HCT116 (cell line): ENCODE data around the gene TAF3. TPM values are rescaled to one million over a fixed set of nuclear protein-coding genes. Genes with fewer than 3 reads are reported as not detected.

Source experiments
- ATAC-seq: fragments of 200-7000 bp; cut with Tn5 transposase; 2 replicates; pipeline ENCODE4 v1.9.1; 2020; ENCODE audit warnings: mild to moderate bottlenecking, moderate library complexity
- BruUV-seq: library from RNA; stranded (reverse); fragments of 400-500 nt; replicated peaks from 2 replicates; lab custom pipeline; 2021; lab: Mats Ljungman, UMichigan
- CTCF ChIA-PET: fragments of 300-600 bp; sonication (Branson Sonifier 250); formaldehyde crosslinking; loops from one replicate; lab custom pipeline; 2021; ENCODE audit warnings: antibody characterized with exemption; lab: Charles Lee
- POLR2A ChIA-PET: fragments of 300-600, 350-600 bp; sonication (Branson Sonifier 250); formaldehyde crosslinking; loops from one replicate; lab custom pipeline; 2021; ENCODE audit warnings: antibody characterized with exemption; lab: Charles Lee
- RAD21 ChIA-PET, 2 experiments: fragments of 300-600 bp; sonication (Branson Sonifier 250); formaldehyde crosslinking; loops; one replicate each; lab custom pipeline; 2023; ENCODE audit warnings: low total read pairs in 2 of 2; ENCODE audit not compliant: uncharacterized antibody in 2 of 2, unreplicated experiment in 2 of 2, low non-redundant PET in 1 of 2; lab: Charles Lee
- DNase-seq: peaks from one replicate; pipeline ENCODE4 v3.0.0-alpha.2; 2010; ENCODE audit warnings: low read depth, low spot score
- H2AFZ ChIP-seq: fragments of 200-600 bp; shearing (Covaris generic), sonication (generic); 2 replicates; pipeline ENCODE4 v1.6.1; 2017; ENCODE audit warnings: low read depth, mixed run types, mixed read lengths, antibody characterized with exemption, low read length; ENCODE audit not compliant: poor library complexity, severe bottlenecking
- H3K27ac ChIP-seq: 2 replicates; pipeline ENCODE4 v1.5.1; 2012; ENCODE audit warnings: low read depth, low read length
- H3K27me3 ChIP-seq: fragments of 200-600 bp; sonication (generic); 2 replicates; pipeline ENCODE4 v1.6.1; 2016; ENCODE audit warnings: mixed run types, low read length, mixed read lengths; ENCODE audit not compliant: insufficient read depth
- H3K36me3 ChIP-seq, 2 experiments: fragments of 200-500 bp in 1 of 2; fragments of 200-600 bp in 1 of 2; sonication (Bioruptor generic) in 1 of 2; sonication (generic) in 1 of 2; 2 replicates each; pipeline versions ENCODE4 v1.5.1 to v1.6.1; 2014 to 2016; ENCODE audit warnings: low read length in 2 of 2, inconsistent platforms in 1 of 2, mixed read lengths in 1 of 2, mixed run types in 1 of 2; ENCODE audit not compliant: insufficient read depth in 2 of 2, control insufficient read depth in 1 of 2
- H3K4me1 ChIP-seq, 2 experiments: fragments of 200-600 bp in 1 of 2; sonication (generic) in 1 of 2; 2 replicates each; pipeline versions ENCODE4 v1.5.1 to v1.6.1; 2012 to 2017; ENCODE audit warnings: low read length in 2 of 2, inconsistent platforms in 1 of 2, mild to moderate bottlenecking in 1 of 2, mixed read lengths in 1 of 2, mixed run types in 1 of 2, moderate library complexity in 1 of 2; ENCODE audit not compliant: insufficient read depth in 2 of 2, control insufficient read depth in 1 of 2
- H3K4me2 ChIP-seq: fragments of 200-600 bp; sonication (generic); 2 replicates; pipeline ENCODE4 v1.6.1; 2017; ENCODE audit warnings: mixed run types, low read length, mixed read lengths
- H3K4me3 ChIP-seq, 2 experiments: fragments of 200-600 bp in 1 of 2; sonication (generic) in 1 of 2; replicated peaks in 1 of 2; 2 replicates each; pipeline ENCODE4 v1.5.1; 2011 to 2016; ENCODE audit warnings: low read length in 2 of 2, control low read depth in 1 of 2, low read depth in 1 of 2, mild to moderate bottlenecking in 1 of 2, mixed read lengths in 1 of 2, mixed run types in 1 of 2
- H3K79me2 ChIP-seq: fragments of 200-600 bp; sonication (generic); 2 replicates; pipeline ENCODE4 v1.6.1; 2017; ENCODE audit warnings: mild to moderate bottlenecking, mixed run types, low read length, moderate library complexity, mixed read lengths; ENCODE audit not compliant: insufficient read depth
- H3K9ac ChIP-seq: fragments of 200-600 bp; sonication (generic); 2 replicates; pipeline ENCODE4 v1.6.1; 2016; ENCODE audit warnings: low read length, mixed read lengths
- H3K9me2 ChIP-seq: fragments of 200-600 bp; sonication (generic), shearing (Covaris generic); 2 replicates; pipeline ENCODE4 v1.6.1; 2017; ENCODE audit warnings: mixed run types, mild to moderate bottlenecking, moderate library complexity; ENCODE audit not compliant: insufficient read depth
- H3K9me3 ChIP-seq, 2 experiments: fragments of 200-500 bp in 1 of 2; fragments of 200-600 bp in 1 of 2; sonication (Bioruptor generic) in 1 of 2; sonication (generic) in 1 of 2; 2 replicates each; pipeline ENCODE4 v1.6.1; 2014 to 2017; ENCODE audit warnings: low read length in 2 of 2, mixed read lengths in 2 of 2, inconsistent platforms in 1 of 2, low read depth in 1 of 2, mild to moderate bottlenecking in 1 of 2, mixed run types in 1 of 2, moderate library complexity in 1 of 2; ENCODE audit not compliant: control insufficient read depth in 1 of 2, insufficient read depth in 1 of 2
- H4K20me1 ChIP-seq: fragments of 200-600 bp; sonication (generic), shearing (Covaris generic); 2 replicates; pipeline ENCODE4 v1.6.1; 2017; ENCODE audit warnings: mixed run types, mild to moderate bottlenecking, moderate library complexity; ENCODE audit not compliant: insufficient read depth
- CBX3 ChIP-seq: IDR thresholded peaks from 2 replicates; pipeline ENCODE4 v1.6.1; 2012; ENCODE audit warnings: low read depth
- CEBPB ChIP-seq: IDR thresholded peaks from 2 replicates; pipeline ENCODE4 v1.6.1; 2012; ENCODE audit warnings: low read depth
- ZFX ChIP-seq: fragments of 450-650 bp; IDR thresholded peaks from 2 replicates; pipeline ENCODE4 v1.6.1; 2017
- intact Hi-C: fragments of 100-400 bp; cut with micrococcal nuclease; formaldehyde crosslinking; loops from 2 replicates; pipeline ENCODE4 v1.10.0; 2022
- total RNA-seq: library from RNA; stranded (reverse); gene quantifications from one replicate; pipeline ENCODE4 v1.2.1, GENCODE V29; 2021; ENCODE audit not compliant: unreplicated experiment
- TF ChIP-seq, protein P1 (sequence below): IDR thresholded peaks from 2 replicates; pipeline ENCODE4 v1.6.1; 2012; ENCODE audit warnings: low read depth
- TF ChIP-seq, protein P2 (sequence below): IDR thresholded peaks from 2 replicates; pipeline ENCODE4 v1.6.1; 2011; ENCODE audit warnings: mild to moderate bottlenecking, low read length, moderate library complexity; ENCODE audit not compliant: insufficient replicate concordance; ENCODE audit errors: extremely low read depth

TAF3 gene
- total RNA-seq, 1 experiment from 2014 or later, result 8.0 TPM

DNA sequence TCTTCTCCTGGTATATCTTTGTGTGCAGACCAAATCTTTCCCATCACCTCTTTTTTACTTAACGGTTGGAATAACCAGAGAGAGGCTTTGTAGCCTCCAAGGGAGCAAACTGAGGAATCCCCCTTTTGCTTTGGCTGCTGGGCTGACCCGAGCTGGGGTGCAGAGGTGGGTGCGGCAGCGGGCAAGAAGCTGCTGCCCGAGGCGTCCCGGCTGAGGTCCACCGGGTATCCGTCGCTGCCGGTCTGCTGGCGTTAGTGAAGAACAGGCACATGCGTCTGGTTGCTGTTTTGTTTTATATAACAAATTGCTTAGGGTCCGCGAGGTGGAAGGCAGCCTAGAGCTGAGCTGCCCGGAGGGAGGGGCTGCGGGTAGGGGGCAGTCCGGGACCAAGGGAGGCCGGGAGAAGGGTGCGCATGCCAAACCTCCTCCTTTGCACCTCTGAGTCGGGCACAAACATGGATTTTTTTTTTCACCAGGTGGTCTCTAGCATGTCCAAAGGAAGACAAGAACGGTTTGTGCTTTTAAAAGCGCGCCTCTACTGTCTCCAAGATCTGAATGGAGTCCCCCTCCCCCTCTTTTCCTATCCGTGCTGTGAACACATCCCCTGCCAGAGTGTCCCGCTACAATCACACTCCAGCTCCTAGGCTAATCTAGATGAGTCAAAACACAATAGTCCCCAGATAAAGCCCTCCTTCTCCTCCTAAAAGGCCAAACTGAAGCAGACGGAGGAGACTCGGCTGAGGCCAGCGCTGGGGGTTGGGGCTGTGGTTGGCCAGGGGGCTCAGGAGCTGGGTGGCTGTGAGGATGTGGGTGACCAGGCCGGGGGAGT lies 229.4 kb downstream of the TAF3 start:
- ATAC-seq (no peak), DNase-seq (no peak)
- ChIA-PET CTCF (no interaction called here), RAD21 (no interaction called here), POLR2A (no interaction called here)
- H3K4me3 ChIP-seq, result no peak overlapping the region
- TF ChIP-seq, protein P1, sequence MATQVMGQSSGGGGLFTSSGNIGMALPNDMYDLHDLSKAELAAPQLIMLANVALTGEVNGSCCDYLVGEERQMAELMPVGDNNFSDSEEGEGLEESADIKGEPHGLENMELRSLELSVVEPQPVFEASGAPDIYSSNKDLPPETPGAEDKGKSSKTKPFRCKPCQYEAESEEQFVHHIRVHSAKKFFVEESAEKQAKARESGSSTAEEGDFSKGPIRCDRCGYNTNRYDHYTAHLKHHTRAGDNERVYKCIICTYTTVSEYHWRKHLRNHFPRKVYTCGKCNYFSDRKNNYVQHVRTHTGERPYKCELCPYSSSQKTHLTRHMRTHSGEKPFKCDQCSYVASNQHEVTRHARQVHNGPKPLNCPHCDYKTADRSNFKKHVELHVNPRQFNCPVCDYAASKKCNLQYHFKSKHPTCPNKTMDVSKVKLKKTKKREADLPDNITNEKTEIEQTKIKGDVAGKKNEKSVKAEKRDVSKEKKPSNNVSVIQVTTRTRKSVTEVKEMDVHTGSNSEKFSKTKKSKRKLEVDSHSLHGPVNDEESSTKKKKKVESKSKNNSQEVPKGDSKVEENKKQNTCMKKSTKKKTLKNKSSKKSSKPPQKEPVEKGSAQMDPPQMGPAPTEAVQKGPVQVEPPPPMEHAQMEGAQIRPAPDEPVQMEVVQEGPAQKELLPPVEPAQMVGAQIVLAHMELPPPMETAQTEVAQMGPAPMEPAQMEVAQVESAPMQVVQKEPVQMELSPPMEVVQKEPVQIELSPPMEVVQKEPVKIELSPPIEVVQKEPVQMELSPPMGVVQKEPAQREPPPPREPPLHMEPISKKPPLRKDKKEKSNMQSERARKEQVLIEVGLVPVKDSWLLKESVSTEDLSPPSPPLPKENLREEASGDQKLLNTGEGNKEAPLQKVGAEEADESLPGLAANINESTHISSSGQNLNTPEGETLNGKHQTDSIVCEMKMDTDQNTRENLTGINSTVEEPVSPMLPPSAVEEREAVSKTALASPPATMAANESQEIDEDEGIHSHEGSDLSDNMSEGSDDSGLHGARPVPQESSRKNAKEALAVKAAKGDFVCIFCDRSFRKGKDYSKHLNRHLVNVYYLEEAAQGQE, result no peak
- TF ChIP-seq CBX3, result no peak
- TF ChIP-seq, protein P2, sequence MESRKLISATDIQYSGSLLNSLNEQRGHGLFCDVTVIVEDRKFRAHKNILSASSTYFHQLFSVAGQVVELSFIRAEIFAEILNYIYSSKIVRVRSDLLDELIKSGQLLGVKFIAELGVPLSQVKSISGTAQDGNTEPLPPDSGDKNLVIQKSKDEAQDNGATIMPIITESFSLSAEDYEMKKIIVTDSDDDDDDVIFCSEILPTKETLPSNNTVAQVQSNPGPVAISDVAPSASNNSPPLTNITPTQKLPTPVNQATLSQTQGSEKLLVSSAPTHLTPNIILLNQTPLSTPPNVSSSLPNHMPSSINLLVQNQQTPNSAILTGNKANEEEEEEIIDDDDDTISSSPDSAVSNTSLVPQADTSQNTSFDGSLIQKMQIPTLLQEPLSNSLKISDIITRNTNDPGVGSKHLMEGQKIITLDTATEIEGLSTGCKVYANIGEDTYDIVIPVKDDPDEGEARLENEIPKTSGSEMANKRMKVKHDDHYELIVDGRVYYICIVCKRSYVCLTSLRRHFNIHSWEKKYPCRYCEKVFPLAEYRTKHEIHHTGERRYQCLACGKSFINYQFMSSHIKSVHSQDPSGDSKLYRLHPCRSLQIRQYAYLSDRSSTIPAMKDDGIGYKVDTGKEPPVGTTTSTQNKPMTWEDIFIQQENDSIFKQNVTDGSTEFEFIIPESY, result no peak
- no peak for TF ChIP-seq CEBPB
- no peak for TF ChIP-seq ZFX
- H3K4me1 ChIP-seq, result peaks cover 0 to under 1% of the 10 kb centered on the region in 2 experiments; a peak in 1 of 4 replicates
- no peak overlapping the region for H2AFZ ChIP-seq
- intact Hi-C loops, result no loop called here
- no peak overlapping the region for H3K9ac ChIP-seq
- H4K20me1 ChIP-seq, result no peaks in the 10 kb centered on the region
- H3K36me3 ChIP-seq, result no peaks in the 10 kb centered on the region
- no peaks in the 10 kb centered on the region for H3K9me3 ChIP-seq
- H3K4me2 ChIP-seq, result no peak overlapping the region
- no peaks in the 10 kb centered on the region for H3K79me2 ChIP-seq
- no peak overlapping the region for H3K27ac ChIP-seq
- no TSS peak for BruUV-seq
- no peaks in the 10 kb centered on the region for H3K9me2 ChIP-seq
- H3K27me3 ChIP-seq, result peaks cover 30% of the 10 kb centered on the region
